Activated naive CD4-positive, alpha-beta T cell (primary cell): ENCODE data around the gene APOBR.
"Not testable (repeated sequence)": the region's sequence is repeated elsewhere in the genome, so short reads cannot be mapped to it uniquely, and the experiment has no call there.

Source experiments
- DNase-seq, 4 experiments: peaks; one replicate each; lab custom pipeline; 2025; lab: John Stamatoyannopoulos, UW

The APOBR gene

GRCh38 chr16:28526201-28527099 is 32.0 kb downstream of the APOBR start:
- DNase-seq, result no peak

DNA sequence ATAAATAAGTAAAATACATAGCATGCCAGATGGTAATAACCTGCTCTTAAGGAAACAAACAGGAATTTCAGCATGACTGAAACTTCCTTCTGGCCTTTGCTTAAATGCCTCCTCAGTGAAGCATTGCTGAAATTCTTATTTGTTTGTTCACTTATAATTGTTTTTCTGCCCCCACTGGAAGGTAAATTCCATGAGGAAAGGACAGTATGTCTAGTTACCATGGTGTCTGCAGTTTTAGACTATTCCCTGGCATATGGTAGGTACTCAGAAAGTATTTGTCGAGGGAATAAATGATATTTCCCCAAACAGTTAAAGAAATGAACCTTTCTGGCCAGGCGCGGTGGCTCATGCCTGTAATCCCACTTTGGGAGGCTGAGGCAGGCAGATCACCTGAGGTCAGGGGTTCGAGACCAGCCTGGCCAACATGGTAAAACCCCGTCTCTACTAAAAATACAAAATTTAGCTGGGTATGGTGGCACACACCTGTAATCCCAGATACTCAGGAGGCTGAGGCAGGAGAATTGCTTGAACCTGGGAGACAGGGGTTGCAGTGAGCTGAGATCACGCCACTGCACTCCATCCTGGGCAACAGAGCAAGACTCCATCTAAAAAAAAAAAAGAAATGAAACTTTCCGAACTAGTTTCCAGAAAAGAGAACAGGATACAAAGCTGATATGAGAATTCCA is 32.8 kb downstream of the APOBR start:
- not testable (repeated sequence) for DNase-seq

DNA sequence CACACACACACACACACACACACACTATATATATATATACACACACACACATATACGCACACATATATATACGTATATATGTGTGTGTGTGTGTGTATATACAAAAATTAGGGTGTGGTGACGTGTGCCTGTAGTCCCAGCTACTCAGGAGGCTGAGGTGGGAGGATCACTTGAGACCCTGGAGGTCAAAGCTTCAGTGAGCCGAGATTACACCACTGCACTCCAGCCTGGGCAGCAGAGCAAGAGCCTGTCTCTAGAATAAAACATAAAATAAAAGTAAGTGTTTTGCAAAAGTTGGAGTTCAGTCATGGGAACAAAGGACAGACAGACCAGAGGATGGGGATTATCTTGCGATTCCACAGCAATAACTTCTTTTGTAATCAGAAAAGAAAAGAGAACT is 33.5 kb downstream of the APOBR start:
- no peak for DNase-seq

DNA sequence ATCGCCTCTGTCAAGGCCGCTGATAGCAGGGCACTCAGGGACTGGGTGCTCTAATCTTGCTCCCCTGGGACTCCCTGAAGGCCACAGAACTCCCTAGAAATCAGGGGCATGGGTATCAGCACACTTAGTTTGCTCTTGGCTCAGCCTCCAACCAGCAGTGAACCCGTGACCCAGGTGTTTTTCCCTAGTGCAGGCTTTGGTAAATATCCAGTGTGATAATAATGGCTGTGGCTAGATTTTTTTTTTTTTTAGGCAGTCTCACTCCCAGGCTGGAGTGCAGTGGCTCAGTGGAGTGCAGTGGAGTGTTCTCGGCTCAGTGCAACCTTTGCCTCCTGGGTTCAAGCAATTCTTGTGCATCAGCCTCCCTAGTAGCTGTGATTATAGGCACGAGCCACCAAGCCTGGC is 34.0 kb downstream of the APOBR start:
- no peak for DNase-seq

DNA sequence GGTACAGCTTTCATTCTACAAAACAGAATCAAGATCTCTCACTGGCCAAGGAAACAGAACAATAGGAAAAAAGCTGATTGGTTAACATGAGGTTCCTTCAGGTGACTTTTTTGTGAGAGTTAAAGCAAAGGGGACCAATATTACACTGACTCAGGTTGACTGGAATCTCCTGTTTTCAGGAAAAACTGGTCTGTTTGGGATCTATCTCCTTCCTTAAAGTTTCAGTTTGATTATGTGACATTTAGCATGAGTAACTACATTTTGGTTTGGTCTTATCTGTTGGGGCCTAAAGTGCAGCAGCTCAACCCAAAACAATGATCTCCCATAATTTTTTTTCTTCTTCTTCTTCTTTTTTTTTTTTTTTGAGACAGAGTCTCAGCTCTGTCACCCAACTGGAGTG is 34.7 kb downstream of the APOBR start:
- no peak for DNase-seq

GRCh38 chr16:28531777-28532744 is 37.6 kb downstream of the APOBR start:
- DNase-seq, result no peak

DNA sequence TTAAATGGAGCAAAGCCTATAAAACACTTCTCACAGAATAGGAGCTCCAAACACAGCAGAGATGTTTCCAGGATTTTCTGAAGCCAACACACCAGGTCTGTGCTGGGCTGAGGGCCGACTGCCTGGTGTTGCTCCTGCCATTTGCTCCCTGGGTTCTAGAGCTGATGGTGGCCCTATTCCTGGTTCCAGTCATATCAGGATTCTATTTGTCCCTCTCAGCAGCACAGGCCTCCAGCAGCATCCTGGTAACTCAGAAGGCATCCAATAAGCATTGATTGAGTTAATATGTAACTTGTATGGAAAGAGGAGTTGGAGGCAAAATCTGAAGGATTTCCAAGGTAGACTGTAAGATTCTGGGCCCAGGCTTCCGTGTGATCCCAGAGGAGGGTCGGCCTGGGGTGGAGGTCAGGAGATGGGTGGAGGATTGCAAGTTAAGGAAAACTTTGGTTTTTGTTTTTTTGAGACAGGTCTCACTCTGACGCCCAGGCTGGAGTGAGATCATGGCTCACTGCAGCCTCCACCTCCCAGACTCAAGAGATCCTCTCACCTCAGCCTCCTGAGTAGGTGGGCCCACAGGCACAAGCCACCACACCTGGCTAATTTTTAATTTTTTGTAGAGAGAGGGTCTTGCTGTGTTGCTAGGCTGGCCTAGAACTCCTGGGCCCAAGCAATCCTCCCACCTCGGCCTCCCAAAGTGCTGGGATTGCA is 38.7 kb downstream of the APOBR start:
- DNase-seq, result no peak

GRCh38 chr16:28534542-28535373 is 40.3 kb downstream of the APOBR start:
- no peak for DNase-seq

DNA sequence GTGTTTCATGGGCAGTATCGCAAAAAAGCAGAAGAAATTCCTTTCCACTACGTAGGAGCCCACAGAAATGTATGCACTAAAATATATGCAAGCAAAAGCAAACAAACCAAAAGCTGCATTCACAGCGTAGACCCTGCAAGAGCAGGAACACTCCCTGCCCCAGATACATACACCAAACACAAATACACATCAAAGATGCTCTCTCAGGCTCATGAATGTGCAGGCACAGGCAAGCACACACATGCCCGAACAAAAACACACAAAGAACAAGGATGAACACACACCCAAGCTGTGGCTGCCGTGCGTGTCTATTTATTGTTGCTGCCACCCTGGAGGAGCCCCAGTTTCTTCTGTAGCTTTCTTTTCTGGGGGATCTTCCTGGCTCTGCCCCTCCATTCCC is 42.6 kb downstream of the APOBR start:
- no peak for DNase-seq

DNA sequence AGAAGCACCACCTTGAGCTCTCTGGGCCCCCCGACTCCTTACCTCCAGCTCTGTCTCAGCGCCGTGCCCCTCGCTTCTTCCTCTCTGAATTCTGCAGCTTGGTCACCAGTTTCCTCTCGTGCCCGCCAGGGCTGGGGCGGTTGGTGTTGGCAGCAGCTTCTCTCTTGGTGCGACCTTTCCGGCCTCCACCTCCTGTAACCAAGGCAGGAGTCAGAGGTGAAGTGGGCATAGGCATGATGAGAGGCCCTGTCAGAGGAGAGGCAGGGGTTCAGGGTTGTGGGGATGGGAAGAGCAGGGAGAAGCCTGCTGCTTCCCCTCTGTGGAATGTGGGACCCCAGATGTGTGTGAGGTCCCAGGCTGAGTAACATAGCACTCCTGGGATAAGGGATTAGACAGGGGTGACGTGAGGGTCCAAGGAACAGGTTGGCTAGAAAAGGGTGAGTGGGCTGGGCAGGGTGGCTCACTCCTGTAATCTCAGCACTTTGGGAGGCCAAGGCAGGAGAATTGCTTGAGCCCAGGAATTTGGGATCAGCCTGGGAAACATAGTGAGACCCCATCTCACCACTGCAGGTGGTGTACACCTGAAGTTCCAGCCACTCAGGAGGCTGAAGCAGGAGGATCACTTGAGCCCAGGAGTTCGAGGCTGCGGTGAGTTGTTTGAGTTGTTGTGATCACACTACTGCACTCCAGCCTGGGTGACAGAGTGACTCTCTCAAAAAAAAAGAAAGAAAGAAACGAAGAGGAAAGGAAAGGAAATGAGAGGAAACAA is 43.7 kb downstream of the APOBR start:
- DNase-seq, result no peak

- no peak for DNase-seq
These were observed 44.5 kb downstream of the APOBR start, which contains the start of gene NUPR1 for GRCh38 chr16:28538733-28539596. Gene NUPR1 (minus strand): TSS chr16:28538974. CDS start chr16:28538907, 67 bp downstream.

DNA sequence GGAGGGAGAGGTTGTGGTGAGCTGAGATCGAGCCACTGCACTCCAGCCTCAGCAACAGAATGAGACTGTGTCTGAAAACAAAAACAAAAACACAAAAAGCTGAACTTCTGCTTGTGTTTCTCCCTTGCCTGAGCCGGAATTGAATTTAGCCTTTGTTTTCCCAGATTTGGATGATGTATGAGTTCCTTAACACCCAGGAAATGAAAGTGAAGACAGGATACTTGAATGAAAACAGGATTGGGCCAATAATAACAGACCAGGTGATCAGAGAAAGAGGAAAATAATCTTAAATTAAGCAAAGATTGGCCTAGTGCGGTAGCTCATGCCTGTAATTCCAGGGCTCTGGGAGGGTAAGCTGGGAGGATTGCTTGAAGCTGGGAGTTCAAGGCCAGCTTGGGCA is 45.9 kb downstream of the APOBR start:
- no peak for DNase-seq

GRCh38 chr16:28542646-28543045 is 48.2 kb downstream of the APOBR start:
- no peak for DNase-seq

GRCh38 chr16:28543072-28543471 is 48.6 kb downstream of the APOBR start:
- no peak for DNase-seq

DNA sequence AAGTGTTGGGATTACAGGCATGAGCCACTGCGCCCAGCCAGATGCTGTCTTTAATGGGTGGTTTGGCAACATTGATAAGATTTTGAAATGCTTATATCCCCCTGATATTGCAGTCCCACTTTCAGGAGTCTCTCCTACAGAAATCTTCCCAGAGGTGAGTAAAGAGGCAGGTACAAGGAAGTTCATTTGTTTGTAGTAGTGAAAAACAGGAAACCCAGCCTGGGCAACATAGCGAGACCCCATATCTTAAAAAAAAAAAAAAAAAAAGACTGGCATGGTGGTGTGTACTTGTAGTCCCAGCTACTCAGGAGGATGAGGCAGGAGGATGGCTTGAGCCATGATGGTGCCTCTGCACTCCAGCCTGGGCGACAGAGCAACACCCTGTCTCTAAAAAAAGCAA is 50.6 kb downstream of the APOBR start:
- DNase-seq, result no peak

- not testable (repeated sequence) for DNase-seq
These were observed 51.5 kb downstream of the APOBR start for GRCh38 chr16:28545964-28546363.

GRCh38 chr16:28546626-28547025 is 52.2 kb downstream of the APOBR start:
- DNase-seq, result no peak

- DNase-seq, result no peak
These were observed 53.9 kb downstream of the APOBR start for GRCh38 chr16:28548306-28548802.
